AG04450 (cell line): Measurements from ENCODE around the gene C16orf87. TPM values are rescaled to one million over a fixed set of nuclear protein-coding genes. Genes with fewer than 3 reads are reported as not detected.

Source experiments
- CTCF ChIA-PET: fragments of 300-600, 350-600 bp; formaldehyde crosslinking; extraction: SDS; loops from one replicate; lab custom pipeline; 2022; ENCODE audit warnings: antibody characterized with exemption, inconsistent platforms; lab: Charles Lee
- POLR2A ChIA-PET: fragments of 350-600 bp; formaldehyde crosslinking; extraction: SDS; loops from one replicate; lab custom pipeline; 2021; ENCODE audit warnings: antibody characterized with exemption, inconsistent platforms; lab: Yijun Ruan, JAX
- DNase-seq: peaks from one replicate; pipeline ENCODE4 v3.0.0-alpha.2; 2011; ENCODE audit warnings: low read depth, low spot score
- H3K27ac ChIP-seq: one replicate; pipeline ENCODE4 v1.5.1; 2012; ENCODE audit warnings: low read depth, low read length, control low read depth
- H3K27me3 ChIP-seq: one replicate; pipeline ENCODE4 v1.6.0; 2012; ENCODE audit warnings: low read length; ENCODE audit not compliant: control insufficient read depth, insufficient read depth
- H3K4me3 ChIP-seq: 2 replicates; pipeline ENCODE4 v1.5.1; 2011; ENCODE audit warnings: mild to moderate bottlenecking, low read depth, low read length, control low read depth
- H3K9me3 ChIP-seq: 2 replicates; pipeline ENCODE4 v1.5.1; 2012; ENCODE audit warnings: low read length; ENCODE audit not compliant: control insufficient read depth, insufficient read depth
- CTCF ChIP-seq: IDR thresholded peaks from 2 replicates; pipeline ENCODE4 v1.5.1; 2011; ENCODE audit warnings: low read depth, low read length, control low read depth, inconsistent platforms
- polyA plus RNA-seq: library from polyadenylated mRNA; depleted of rRNA; stranded (reverse); fragments of >200 nt; gene quantifications from 2 replicates; pipeline ENCODE4 v1.2.3, GENCODE V29; 2011

Gene C16orf87
- polyA plus RNA-seq, 1 experiment = 21.7 TPM

- ChIA-PET CTCF (interaction anchor here (0.7 kb wide), 1 partner anchor 1443 kb away, joined by 4 read pairs; no protein-coding TSS in a partner anchor), POLR2A (no interaction called here)
- Histone ChIP-seq H3K27me3 (peaks cover 5% of the 10 kb centered on the region), H3K9me3 (no peaks in the 10 kb centered on the region), H3K4me3 (no peak overlapping the region), H3K27ac (no peak overlapping the region)
- no peak for TF ChIP-seq CTCF
- no peak for DNase-seq
Measured at GRCh38 chr16:46768809-46769208, 62.2 kb downstream of the C16orf87 start.

GRCh38 chr16:46765050-46765449 lies 65.9 kb downstream of the C16orf87 start:
- Histone ChIP-seq H3K27ac (no peak overlapping the region), H3K4me3 (no peak overlapping the region), H3K9me3 (no peaks in the 10 kb centered on the region), H3K27me3 (peaks cover 8% of the 10 kb centered on the region)
- no peak for DNase-seq
- CTCF ChIA-PET = no interaction called here
- no peak for TF ChIP-seq CTCF
- POLR2A ChIA-PET = no interaction called here

- POLR2A ChIA-PET = no interaction called here
- Histone ChIP-seq H3K27me3 (peaks cover 13% of the 10 kb centered on the region), H3K27ac (no peak overlapping the region), H3K9me3 (no peaks in the 10 kb centered on the region), H3K4me3 (no peak overlapping the region)
- no peak for TF ChIP-seq CTCF
- no peak for DNase-seq
- CTCF ChIA-PET = no interaction called here
Measured at GRCh38 chr16:46763147-46763546, 67.8 kb downstream of the C16orf87 start.

- no peak for TF ChIP-seq CTCF
- ChIA-PET CTCF (no interaction called here), POLR2A (no interaction called here)
- H3K4me3 ChIP-seq = no peak overlapping the region
- H3K27ac ChIP-seq = no peak overlapping the region
- DNase-seq = no peak
- peaks cover 17% of the 10 kb centered on the region for H3K27me3 ChIP-seq
- H3K9me3 ChIP-seq = no peaks in the 10 kb centered on the region
Measured at GRCh38 chr16:46762583-46762982, 68.4 kb downstream of the C16orf87 start.

GRCh38 chr16:46759309-46759708 lies 71.7 kb downstream of the C16orf87 start:
- CTCF ChIA-PET = no interaction called here
- POLR2A ChIA-PET = no interaction called here
- H3K27me3 ChIP-seq = peaks cover 12% of the 10 kb centered on the region

More at GRCh38 chr16:46759309-46759708, 71.7 kb downstream of the C16orf87 start:
- TF ChIP-seq CTCF = no peak
- H3K4me3 ChIP-seq = no peak overlapping the region
- no peaks in the 10 kb centered on the region for H3K9me3 ChIP-seq
- no peak overlapping the region for H3K27ac ChIP-seq
- DNase-seq = no peak
